GM10266 (cell line): Measurements from ENCODE around the gene APLF.
"Not testable (repeated sequence)": the region's sequence is repeated elsewhere in the genome, so short reads cannot be mapped to it uniquely, and the experiment has no call there.

Experiments used
- DNase-seq: peaks from one replicate; pipeline ENCODE4 v3.0.0; 2012; ENCODE audit errors: extremely low spot score
- TF ChIP-seq, protein P1 (sequence below): IDR thresholded peaks from 2 replicates; pipeline ENCODE4 v1.5.1; 2012; ENCODE audit warnings: mild to moderate bottlenecking, low read depth; ENCODE audit not compliant: control insufficient read depth, insufficient read depth; ENCODE audit errors: missing control alignments

Gene APLF

DNA sequence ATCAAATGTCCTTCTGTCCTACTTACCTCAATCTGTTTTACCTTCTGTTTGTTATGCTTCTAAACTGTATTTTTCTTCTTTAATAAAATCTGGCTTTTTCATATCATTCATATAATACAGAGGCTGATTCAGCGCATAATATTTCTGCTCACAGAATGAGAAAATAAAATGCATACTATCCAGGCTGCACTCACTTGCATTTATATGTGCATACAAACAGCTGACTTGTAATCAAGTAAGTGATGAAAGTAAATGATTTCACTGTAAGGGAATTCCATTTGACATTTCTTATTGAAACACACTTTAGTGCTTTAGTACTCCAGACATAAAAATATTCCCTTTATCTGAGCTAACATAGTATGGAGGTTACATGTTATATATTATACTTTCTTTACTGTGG lies 100.7 kb downstream of the APLF start:
- TF ChIP-seq, protein P1, sequence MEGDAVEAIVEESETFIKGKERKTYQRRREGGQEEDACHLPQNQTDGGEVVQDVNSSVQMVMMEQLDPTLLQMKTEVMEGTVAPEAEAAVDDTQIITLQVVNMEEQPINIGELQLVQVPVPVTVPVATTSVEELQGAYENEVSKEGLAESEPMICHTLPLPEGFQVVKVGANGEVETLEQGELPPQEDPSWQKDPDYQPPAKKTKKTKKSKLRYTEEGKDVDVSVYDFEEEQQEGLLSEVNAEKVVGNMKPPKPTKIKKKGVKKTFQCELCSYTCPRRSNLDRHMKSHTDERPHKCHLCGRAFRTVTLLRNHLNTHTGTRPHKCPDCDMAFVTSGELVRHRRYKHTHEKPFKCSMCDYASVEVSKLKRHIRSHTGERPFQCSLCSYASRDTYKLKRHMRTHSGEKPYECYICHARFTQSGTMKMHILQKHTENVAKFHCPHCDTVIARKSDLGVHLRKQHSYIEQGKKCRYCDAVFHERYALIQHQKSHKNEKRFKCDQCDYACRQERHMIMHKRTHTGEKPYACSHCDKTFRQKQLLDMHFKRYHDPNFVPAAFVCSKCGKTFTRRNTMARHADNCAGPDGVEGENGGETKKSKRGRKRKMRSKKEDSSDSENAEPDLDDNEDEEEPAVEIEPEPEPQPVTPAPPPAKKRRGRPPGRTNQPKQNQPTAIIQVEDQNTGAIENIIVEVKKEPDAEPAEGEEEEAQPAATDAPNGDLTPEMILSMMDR, result no peak

DNA sequence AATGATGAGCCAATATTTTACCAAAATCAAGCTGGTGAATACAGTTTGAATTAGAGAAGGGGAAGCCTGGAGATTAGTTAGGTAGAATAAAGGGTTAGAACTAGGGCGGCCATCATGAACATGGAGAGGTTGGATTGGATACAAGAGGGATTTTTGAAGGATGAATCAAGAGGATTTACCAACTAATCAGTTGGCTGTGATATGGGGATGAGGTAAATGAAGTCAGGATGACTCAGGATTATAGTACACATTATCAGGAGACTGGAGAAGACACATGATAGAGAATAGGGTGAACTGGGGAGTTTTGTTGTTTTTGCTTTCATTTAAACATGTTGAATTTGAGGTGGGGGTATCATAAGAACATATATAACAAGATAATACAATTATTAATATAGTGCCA lies 102.2 kb downstream of the APLF start:
- DNase-seq, result no peak
- TF ChIP-seq, protein P1, result no peak

More for the DNA sequence above, 100.7 kb downstream of the APLF start:
- DNase-seq, result no peak

DNA sequence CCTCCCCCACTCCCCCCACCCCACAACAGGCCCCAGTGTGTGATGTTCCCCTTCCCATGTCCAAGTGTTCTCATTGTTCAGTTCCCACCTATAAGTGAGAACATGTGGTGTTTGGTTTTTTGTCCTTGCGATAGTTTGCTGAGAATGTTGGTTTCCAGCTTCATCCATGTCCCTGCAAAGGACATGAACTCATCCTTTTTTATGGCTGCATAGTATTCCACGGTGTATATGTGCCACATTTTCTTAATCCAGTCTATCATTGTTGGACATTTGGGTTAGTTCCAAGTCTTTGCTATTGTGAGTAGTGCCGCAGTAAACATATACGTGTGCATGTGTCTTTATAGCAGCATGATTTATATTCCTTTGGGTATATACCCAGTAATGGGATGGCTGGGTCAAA lies 103.0 kb downstream of the APLF start:
- not testable (repeated sequence) for DNase-seq

DNA sequence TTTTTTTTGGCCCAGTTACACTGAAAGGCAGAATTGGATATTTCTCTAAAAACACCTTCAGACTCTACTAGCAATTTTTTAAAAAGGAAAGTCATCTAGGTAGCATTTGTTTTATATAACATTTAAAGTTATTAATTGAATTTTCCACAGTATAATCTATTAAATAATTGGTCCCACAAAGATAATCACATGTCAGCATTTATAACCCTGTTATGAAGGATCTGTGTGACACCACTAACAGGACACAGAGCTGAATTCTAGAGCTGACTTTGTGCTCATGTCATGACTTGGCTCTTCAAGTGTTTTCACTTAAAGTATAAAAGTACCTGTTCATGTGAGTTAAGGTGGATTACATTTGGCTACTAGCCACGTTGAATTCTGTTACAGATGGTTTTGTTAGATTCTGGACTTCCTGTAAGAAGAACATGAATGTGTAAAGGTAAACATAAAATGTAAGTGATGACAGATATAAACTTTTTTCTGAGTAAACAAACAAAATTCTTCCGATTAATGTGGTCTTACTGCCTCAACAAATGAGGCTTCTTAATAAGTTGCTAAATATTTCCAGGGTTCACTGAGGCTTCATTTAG lies 106.9 kb downstream of the APLF start:
- TF ChIP-seq, protein P1, result no peak
- DNase-seq, result no peak

DNA sequence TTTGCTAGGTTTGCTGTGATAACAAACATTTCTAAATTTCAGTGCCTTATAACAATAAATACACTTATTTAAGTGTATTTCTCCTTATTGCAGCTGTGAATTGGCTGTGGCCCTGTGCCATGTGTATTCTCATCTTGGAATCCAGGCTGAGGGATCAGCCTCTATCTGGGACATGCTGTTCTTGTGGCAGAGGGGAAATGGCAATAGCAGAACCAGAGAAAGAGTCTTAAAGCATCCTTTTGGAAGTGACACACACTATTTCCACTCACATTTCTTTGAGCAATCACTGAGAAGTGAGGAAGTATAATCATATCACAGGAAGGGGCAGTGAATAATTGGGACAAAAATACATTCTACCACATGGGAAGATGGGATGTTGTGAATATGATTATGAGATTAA lies 109.8 kb downstream of the APLF start:
- no peak for DNase-seq
- TF ChIP-seq, protein P1, result no peak

DNA sequence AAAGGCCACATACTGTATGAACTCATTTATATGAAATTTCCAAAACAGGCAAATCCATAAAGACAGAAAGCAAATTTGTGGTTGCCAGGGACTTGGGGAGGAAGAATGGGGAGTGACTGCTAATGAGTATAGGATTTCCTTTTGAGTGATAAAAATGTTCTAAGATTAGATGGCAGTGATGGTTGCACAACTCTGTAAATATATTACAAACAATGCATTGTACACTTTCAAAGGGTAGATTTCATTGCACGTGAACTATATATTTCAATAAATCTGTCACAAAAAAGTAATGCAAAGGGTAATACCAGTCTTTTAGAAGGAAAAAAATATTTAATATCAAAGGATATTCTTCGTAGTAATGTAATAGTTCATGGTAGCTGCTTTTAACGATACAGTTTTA lies 112.3 kb downstream of the APLF start:
- no peak for DNase-seq
- TF ChIP-seq, protein P1, result no peak

DNA sequence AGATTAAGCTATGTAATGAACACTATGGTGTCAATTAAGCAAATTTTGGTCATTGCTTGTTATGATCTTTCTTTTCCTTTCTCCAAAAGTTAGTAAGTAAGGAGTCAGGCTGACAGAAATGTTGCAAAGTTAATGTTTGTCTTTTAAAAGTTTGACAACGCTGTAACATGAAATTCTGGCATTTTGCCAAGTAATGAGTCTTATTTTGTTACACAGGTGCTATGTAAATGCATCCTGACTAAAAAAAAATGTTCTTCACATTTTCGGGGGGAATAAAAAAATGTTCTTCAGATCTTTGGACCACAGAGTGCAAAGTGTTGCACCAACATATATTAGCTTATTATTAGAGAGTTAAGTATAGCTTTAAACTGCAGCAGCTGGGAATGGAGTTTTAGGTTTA lies 121.2 kb downstream of the APLF start:
- no peak for DNase-seq
- TF ChIP-seq, protein P1, result no peak

DNA sequence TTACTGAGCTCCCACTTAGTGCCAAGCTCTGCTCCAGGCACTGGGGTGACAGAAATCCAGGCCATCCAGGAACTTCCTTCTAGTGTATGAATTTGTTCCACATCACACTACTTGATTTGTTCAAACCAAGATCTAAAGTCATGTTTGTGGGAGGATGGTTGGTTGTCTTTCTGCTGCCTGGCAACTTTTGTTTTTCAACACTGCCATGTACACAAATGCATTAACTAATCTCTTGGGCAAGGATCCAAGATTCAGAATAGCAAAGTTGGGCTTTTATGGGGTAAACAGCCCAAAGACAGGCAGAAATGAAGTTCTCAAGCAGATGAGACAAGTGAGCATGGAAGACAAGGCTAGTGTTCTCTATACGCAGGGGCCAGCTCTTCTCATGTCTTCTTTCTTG lies 122.6 kb downstream of the APLF start:
- TF ChIP-seq, protein P1, result no peak
- DNase-seq, result no peak
